CD4-positive, alpha-beta T cell treated with Interferon alpha-2 for 1 hour (primary cell): Measurements from ENCODE around the gene FBRS.

Experiments
- DNase-seq, 2 donors: peaks; one replicate each; pipeline ENCODE4 v3.0.0-alpha.2; 2020 to 2022

FBRS gene

DNA sequence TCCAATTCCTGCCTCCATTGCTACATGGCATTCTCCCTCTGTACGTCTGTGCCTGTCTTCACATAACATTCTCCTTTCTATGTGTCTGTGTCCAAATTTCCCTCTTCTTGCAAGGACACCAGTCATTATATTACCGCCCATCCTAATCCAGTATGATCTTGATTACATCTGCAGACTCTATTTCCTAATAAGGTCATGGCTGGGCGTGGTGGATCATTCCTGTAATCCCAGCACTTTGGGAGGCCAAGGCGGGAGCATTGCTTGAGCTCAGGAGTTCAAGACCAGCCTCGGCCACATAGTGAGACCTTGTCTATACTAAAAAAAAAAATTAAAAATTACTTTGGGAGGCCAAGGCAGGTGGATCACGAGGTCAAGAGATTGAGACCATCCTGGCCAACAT is 12.5 kb upstream of the FBRS start:
- no peak for DNase-seq

DNA sequence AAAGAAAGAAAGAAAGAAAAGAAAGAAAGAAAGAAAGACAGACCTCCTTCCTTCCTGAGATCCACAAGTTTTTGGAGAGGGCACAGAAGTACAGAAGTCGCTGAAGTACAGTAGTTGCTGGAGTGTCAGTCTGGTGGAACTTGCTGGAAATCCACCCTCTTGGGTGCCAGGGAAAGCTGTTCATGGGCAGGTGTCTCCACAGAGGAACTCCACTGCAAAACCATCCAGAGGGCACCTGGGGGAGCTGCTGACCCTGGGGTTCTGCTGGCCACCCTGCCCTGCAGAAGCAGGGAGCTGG is 11.0 kb upstream of the FBRS start:
- DNase-seq = no peak

DNA sequence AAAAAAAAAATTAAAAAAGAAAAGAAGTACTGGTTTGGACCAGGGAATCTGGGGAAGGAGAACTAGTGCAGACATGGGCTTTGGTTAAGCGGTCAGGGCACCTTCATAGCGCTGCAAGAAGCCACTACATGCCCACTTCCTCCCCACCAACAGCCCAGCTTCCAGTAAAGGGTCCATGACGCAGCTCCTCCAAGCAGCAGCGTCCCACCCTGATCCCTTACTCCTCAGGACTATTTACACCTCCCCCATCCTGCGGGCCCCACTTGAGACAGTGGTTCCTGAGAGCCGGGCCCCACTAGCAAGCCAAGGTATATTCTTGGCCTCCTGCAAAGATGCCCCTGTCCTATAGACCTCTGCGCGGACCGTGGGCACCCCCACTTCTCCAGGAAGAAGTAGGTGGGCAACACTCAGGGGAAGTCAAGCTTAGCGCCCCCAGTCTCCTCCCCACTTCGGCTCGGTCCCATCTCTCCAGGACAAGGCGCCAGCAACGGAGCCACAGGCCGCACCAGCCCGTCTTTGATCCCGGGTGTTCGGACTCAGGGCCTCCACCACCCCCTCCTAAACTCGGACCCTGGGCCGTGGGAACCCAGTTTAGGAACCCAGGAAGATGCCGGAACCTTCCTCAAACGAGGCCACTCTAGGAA is 8.4 kb upstream of the FBRS start:
- DNase-seq = peak; percentile 60 to 73

DNA sequence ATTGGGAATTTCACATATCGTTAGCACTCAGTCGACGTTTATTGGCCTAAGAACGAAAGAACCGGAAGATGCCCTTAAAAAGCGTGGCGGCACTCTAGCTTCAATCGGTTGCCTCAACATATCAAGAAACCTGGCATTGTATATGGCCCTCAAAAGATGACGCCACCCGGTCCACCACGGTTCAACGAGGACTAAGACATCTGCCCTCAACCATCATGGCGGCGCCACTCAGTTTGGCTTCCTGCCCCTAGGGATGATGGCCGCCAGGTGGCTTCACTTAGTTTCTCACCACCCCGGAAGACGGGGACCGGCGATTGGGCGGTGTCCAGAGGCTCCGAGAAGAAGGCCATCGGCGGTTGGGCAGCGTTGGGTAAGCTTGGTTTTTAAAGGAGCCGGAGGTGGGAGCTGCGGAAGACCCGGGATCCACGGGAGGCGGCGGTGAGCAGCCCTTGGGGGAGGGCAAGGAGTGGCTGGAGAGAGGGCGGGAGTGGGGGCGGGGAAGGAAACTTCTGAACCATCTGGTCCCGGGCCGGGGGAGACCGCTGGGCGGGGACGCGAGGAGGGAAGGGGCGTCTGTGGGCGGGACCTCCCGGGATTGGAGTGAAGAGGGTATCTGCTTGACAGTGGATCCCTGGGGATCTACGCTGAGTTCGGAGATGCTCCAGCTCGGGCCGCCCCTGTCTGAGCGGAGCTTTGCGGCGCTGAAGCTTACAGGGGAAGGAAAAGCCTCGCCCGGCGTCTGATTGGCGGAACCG is 7.7 kb upstream of the FBRS start, which contains the start of gene PRR14:
PRR14 (plus strand) TSS at position 592 of the 755 bp plus-strand sequence. CDS start 686 bp downstream, outside the sequence.
- DNase-seq = peak; percentile 99 to 100

DNA sequence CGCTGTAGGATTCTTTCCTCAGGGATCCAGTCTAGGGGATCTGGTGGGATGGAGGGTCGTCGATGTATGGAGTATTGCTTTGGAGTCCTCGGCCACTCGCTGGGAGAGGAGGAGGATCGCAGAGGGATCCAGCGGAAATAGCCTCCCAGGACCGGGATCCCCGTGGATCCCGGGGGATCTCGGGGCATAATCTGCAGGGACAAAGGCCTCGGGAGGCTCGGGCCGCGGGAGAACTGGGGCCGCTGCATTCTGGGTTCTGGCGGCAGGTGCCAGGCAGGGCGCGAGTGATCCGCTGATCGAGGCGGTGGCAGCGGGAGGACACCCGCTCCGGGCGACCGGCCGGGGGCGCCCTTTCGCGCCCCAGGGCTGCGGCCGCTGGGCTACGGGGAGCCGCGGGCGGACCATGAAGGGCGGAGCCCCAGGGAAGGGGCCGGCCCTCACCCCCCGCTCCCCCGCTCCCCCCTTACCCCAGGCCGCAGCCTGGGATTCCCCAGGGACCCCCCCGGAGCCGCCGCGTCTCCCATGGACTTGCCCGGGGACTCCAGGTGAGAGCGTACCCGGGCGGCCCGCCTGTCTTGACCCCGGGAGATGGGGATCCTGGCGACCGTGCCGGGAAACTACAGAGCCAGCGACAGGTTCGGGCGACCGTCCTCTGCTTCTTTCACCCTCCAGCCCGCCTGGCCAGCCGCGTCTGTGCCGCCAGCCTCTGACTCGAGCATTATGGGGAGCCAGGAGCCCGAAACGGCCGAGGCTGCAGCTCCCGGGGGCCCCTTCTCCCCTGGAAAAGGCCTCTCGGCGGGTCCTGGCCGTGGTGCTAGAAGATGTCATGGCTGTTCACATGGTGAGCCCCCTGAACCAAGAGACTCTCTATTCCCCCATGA is 6.9 kb upstream of the FBRS start:
- peak; percentile 83 to 88 for DNase-seq

DNA sequence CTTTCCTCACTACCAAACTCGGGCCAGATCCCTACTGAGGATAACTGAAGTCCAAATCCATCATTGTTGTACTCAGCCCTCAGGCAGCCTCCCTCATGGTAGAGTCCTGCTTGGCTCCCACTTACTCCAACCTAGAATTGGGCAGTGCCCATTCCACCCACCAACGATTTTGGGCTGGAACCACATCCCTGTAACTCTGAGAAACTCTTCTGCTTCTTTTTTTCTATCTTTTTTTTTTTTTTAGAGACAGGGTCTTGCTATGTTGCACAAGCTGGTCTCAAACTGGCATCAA is 6.3 kb upstream of the FBRS start:
- no peak for DNase-seq

DNA sequence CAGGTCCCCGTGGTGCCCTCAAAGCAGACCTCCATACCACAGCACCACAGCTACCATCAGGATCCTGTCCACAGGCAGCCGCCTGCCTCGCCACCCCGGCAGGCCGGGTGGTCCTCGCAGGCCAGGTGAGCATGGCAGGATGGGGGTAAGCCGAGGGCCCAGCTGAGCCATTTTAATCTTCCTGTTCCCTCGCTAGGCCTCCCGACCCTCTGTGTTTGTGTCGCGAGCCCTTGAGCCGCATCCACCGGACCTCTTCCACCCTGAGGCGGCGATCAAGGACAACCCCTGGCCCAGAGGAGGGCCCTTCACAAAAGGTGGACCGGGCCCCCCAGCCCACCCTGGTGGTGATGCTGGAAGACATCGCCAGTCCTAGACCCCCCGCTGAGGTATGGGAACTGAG is 5.5 kb upstream of the FBRS start:
- DNase-seq = no peak

DNA sequence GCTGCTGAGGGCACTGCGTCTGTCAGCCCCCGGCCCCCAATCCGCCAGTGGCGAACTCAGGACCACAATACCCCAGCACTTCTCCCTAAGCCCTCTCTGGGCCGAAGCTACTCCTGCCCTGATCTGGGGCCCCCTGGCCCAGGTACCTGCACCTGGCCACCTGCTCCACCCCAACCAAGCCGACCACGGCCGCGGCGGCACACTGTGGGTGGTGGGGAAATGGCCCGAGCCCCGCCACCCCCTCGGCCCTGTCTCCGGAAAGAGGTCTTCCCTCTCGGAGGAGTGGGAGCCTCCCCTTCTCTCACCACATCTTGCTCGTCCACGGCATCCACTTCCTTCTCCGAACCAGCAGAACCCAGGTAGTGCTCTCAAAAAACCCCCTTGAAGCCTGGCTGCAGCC is 3.4 kb upstream of the FBRS start:
- no peak for DNase-seq

DNA sequence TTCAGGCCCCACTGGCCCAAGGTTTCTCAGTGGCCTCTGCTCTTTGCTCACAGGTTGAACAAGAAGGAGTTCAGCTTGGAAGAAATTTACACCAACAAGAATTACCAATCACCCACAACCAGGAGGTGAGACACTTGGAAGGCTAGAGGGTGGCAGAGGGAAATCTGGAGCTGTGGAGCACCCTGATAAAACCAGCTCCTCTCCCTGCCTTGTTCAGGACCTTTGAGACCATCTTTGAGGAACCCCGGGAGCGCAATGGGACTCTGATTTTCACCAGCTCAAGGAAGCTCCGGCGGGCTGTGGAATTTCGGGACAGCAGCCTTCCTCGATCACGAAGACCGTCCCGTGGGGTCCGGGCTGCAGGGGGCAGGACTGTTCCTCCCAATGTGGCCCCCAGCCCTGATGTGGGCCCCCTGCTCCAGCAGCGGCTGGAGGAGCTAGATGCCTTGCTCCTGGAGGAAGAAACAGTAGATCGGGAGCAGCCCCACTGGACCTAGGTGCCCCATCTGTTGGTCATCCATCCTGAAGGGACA is 2.4 kb upstream of the FBRS start:
- DNase-seq = no peak

DNA sequence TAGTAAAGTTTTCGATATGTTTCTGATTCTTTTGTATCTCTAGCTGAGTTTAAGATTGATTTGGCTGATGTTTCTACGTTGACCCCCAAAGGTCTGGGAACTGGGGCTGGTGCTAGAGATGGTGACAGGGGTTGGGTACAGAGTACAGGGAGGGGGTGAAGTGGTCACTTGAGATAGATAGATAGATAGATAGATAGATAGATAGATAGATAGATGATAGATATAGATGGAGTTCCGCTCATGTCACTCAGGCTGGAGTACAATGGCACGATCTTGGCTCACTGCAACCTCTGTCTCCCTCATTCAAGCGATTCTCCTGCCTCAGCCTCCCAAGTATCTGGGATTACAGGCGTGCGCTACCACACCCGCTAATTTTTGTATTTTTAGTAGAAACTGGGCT is 1.8 kb upstream of the FBRS start:
- no peak for DNase-seq

DNA sequence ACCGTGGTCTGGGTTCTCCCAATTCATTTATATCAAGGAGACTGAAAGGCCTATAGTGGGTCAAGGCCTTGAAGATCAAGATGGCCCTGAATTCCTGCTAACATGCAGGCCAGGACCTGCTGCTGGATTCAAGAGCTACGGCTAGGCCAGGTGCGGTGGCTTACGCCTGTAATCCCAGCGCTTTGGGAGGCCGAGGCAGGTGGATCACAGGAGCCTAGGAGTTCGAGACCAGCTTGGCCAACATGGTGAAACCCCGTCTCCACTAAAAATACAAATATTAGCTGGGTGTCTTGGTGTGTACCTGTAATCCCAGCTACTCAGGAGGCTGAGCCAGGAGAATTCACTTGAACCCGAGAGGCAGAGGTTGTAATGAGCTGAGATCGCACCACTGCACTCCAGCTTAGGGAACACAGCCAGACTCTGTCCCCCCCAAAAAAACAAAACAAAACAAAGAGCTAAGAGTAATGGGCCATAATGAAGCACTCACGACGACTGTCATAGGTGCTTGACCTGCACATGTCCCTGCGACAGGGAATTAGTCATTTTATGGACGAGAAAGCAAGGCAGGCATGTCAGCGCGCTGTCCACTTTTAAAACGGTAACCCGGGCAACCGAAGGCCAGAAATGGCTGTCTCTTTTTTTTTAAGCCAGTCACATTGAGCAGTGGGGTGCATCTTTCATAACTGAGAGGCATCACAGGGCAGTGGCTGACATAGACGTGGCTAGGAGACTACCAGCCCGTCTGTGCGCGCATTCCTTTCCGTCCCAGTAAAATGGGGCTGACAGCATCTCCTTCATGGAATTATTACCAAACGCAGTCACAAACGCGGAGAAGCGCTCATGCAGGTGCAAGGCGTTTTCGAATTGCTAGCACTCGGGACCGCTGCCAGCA is 1.0 kb upstream of the FBRS start:
- DNase-seq = no peak

DNA sequence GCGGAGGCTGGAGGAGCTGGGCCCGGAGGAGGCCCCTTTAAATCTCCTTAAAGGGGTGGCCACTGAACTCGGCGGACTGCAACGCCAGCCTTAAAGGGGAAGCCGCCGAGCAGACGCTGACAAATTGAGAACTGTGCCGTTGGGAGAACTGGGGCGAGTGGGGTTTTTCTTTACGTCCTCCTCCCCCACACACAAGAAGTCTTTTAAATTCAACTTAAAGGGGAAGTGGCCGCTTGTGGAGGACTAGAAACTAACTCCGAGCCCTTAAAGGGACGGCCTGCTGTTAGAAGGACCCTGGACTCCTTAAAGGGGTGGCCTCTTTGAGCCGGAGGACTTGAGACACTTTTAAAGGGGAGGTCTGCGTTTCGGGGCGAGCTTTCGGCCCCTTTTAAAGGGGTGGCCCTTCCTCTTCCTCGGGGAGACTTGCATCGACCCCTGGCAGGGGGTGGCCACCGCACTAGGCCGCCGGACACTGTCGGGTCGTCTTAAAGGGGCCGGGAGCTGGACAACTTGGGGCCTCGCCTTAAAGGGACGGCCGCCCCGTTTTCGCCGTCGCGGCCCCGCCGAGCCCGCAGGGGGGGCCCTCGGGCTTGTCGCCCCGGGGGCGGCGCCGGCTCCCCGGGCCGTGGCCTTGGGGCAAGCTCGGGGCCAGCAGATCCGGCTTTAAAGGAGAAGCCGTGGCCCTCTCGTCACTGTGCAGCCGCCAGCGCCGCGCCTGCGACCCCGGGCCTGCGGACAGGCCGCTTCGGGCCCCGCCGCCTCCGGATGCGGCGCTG is 688 bp downstream of the FBRS start:
- DNase-seq = no peak

DNA sequence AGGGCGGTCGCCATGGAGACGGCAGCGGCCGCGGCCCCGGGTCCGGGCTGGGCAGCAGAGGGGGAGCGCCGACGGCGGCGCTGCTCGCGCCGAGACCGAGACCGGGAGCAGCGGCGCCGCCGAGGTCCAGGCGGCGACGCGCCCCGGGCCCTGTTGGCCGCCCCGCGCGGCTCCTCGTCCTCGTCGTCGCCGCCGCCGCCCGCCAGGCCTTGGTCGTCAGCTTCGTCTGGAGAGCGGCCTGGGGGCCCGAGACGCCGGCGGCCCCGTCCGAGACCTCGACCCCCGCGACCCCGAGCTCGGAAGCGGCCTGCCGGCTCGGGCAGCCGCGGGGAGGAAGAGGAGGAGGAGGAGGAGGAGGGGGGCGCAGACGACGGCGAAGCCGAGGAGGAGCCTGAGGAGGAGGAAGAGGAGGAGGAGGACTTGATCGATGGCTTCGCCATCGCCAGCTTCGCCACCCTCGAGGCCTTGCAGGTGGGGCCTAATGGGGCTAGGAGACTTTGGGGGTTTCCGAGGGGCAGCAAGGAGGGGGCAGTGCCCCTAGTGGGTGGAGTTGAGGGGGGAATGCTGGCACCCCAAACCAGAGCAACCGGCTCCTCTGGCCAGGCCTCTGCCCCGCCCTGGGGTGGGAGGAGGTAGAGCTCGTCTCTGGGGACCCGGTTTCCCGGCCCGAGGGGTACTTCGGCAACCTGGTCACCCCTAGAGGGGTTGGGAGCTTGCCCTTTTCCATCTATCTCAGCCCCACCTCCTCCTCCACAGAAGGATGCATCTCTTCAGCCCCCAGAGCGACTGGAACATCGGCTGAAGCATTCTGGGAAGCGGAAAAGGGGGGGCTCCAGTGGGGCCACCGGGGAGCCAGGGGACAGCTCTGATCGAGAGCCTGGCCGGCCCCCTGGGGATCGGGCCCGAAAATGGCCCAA is 1.5 kb downstream of the FBRS start:
- DNase-seq = peak; percentile 66 to 76

DNA sequence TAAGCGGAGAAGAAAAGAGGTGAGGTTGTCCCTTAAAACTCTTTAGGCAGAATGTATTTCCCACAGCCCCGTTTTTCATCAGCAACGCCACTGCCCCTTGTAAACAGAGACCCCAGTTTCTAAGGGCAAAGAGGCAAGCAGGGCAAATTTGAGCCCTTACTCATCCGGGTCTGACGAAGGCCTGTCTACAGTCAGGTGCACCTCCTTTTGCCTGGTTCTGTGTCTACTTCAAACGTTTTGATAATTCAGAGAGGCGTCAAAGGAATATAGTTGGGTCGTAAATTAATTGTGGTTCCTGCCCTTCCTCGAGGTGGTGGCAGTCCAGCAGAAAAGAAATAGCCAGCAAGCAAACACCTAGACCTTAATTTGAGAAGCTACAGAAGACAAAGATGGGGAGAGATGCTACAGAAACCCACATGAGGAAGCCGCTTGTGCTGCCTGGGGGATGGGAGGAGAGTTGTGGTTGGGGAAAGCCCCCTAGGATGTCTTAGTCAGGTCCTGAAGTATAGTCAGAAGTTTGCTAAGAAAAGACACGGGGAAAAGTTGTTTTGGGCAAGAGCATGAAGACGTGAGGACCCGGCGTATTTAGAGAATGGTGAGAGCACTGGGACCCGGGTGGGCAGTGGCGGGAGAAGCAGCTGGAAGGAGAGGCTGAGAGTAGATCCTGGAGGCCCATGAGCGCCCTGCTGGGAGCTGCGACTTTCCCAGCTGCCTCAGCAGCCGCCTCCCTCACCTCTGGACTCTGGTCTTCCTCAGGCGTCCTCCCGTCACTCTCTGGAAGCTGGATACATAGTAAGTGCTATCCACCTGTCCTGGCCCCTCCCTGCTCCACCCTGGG is 2.4 kb downstream of the FBRS start:
- DNase-seq = peak; percentile 81 to 86

DNA sequence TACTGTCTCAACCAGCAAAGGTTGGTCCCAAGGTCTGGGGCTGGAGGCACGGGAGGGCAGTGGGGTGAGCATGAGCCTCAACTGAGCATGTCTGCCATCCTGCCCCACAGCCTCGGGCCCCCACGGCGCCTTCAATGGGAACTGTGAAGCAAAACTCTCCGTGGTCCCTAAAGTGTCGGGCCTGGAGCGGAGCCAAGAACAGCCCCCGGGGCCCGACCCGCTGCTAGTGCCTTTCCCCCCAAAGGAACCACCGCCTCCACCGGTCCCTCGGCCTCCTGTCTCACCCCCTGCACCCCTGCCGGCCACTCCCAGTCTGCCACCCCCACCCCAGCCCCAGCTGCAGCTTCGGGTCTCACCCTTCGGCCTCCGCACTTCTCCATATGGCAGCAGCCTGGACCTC is 4.2 kb downstream of the FBRS start:
- DNase-seq = no peak

DNA sequence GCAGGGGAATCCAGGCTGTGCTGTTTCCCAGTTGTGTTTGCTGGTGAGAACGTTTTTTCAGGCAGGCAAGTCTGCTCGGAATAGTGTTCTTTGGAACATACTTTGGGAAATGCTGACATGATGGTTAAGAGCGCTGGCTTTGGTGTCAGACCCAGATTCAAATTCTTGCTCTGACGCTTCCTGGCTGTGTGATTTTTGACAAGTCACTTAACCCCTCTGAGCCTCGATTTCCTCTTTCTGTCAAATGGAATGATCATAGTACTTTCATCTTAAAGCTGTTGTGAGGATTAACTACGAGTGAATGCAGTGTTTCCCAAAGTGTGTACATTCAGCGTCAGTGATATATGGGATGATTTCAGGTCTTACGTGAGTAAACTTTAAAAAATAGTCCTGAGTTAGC is 4.8 kb downstream of the FBRS start:
- DNase-seq = no peak

DNA sequence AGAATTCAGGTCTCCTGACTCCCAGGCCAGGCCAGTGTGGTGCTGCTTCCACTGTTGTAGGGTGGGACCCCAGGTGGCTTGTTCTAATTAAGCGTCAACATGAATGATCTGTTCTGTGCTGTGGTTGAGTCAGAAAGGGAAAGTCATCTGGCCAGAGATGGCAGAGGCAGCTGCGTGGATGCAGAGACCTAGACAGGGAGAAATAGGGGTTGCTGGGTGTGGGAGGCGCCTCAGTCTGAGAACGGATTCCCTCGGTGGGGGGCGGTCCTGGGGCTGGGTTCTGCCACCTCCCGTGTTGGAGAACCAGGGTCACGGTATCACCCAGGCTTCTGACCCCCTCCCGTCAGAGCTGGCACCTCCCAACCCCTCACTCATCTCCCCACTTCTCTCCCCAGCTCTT is 5.6 kb downstream of the FBRS start:
- DNase-seq = no peak

DNA sequence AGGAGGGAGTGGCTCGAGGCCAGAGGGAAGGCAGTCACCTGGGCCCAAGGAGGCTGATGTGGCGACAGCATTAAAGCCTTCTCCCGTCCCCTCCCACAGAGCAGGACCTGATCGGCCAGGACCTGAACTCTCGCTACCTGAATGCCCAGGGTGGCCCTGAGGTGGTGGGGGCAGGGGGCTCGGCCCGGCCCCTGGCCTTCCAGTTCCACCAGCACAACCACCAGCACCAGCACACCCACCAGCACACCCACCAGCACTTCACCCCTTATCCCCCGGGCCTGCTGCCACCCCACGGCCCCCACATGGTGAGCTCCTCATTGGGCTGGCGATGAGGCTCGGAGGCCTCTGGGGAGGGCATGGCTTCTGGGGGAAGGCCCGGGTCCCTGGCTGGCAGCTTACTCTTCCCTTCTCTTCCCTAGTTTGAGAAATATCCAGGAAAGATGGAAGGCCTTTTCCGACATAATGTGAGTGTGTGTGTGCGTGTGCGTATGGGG is 6.4 kb downstream of the FBRS start:
- no peak for DNase-seq

DNA sequence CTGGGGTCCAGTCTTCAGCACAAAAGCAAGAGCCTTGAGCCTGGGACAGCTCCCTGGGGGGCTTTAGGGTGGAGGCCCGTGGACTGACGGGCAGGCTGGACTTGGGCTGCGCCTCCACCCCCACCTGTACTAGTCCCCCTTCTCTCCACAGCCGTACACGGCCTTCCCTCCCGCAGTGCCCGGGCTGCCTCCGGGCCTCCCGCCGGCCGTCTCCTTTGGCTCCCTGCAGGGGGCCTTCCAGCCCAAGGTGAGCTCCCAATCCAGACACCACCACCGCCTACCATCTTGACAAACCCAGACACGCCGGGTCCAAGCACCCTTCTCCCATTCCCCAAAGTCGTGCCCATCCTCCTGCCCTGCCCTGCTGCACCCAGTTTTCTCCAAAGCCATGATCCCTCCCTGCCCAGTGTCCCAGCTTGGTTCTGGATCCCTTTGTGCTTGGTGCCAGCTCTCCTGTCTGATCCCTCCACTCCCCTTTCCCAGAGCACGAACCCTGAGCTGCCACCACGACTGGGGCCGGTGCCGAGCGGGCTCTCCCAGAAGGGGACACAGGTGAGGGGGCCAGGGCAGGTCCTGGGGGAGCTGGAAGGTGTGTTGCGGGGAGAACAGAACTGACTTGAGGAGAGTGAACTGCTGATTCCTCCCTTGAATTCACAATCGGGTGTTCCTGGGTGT is 7.1 kb downstream of the FBRS start:
- DNase-seq = no peak
